ENCODE data around the gene RBSN. TPM values are rescaled to one million over a fixed set of nuclear protein-coding genes. Genes with fewer than 3 reads are reported as not detected.

Gene RBSN
- total RNA-seq, 1 donor from 2014 or later, result 30.3 TPM

DNA sequence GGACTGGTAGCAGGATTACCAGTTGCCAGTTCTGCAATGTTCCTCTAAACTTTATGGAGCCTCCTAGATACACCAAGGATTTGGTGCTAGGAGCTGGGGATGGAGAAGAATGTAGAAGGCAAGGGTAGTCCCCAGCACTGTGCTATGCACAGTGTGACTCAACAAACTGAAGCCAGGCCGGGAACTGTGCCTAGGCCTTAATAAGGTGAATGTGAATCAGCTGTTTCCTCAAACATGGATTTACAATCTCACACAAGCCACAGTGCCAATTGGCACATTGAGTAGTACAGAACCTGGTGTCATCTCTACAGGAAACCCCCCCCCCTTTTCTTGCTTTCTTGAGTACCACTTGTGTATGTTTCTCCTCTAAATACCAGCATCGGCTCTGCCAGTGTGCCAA is 66.3 kb downstream of the RBSN start:
- H3K4me3 ChIP-seq (ENCODE audit: low read length in 3 of 3), result no peak overlapping the region
- H3K36me3 ChIP-seq (ENCODE audit: control insufficient read depth in 3 of 3, insufficient read depth in 3 of 3, low read length in 3 of 3), result peaks cover 48 to 77% (median 67%) of the 10 kb centered on the region in 3 donors
- H3K9me3 ChIP-seq (ENCODE audit: control insufficient read depth in 3 of 3, low read length in 3 of 3), result no peaks in the 10 kb centered on the region
- peaks cover 0 to 6% (median 2%) of the 10 kb centered on the region in 3 donors for H3K4me1 ChIP-seq (ENCODE audit: control insufficient read depth in 3 of 3, insufficient read depth in 3 of 3, low read length in 3 of 3)
- H3K27me3 ChIP-seq (ENCODE audit: control insufficient read depth in 3 of 3, insufficient read depth in 3 of 3, low read length in 3 of 3), result no peaks in the 10 kb centered on the region
- H3K27ac ChIP-seq (ENCODE audit: low read depth, low read length), result no peak overlapping the region
- H3K9ac ChIP-seq (ENCODE audit: low read depth in 1 of 3, low read length in 3 of 3), result no peak overlapping the region

- H3K4me1 ChIP-seq (ENCODE audit: control insufficient read depth in 3 of 3, insufficient read depth in 3 of 3, low read length in 3 of 3), result peaks cover 0 to 6% (median 2%) of the 10 kb centered on the region in 3 donors
These were observed 69.3 kb downstream of the RBSN start for GRCh38 chr3:15029625-15030024.

DNA sequence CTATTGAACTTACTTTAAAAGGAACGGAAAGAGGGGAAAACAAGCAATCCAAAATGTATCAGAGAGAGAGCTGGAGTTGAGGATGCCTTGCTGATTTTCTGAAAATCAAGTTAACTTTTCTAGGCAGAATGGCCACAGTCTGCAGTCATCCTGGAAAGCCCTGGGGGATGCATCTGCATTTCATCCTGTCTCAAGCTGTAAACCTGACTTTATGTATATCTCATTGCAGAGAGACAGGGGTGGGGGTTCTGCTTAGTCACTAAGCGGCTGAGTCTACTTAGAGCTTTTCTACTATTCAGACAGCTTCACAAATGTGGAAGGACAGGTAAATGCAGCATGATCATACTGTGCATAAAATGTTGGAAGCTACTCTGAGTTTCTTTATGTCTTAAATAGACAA is 75.2 kb downstream of the RBSN start:
- H3K27me3 ChIP-seq (ENCODE audit: control insufficient read depth in 3 of 3, insufficient read depth in 3 of 3, low read length in 3 of 3), result no peaks in the 10 kb centered on the region
- H3K36me3 ChIP-seq (ENCODE audit: control insufficient read depth in 3 of 3, insufficient read depth in 3 of 3, low read length in 3 of 3), result peaks cover 48 to 70% (median 60%) of the 10 kb centered on the region in 3 donors
- no peaks in the 10 kb centered on the region for H3K9me3 ChIP-seq (ENCODE audit: control insufficient read depth in 3 of 3, low read length in 3 of 3)
- no peaks in the 10 kb centered on the region for H3K4me1 ChIP-seq (ENCODE audit: control insufficient read depth in 3 of 3, insufficient read depth in 3 of 3, low read length in 3 of 3)
- no peak overlapping the region for H3K4me3 ChIP-seq (ENCODE audit: low read length in 3 of 3)
- no peak overlapping the region for H3K9ac ChIP-seq (ENCODE audit: low read depth in 1 of 3, low read length in 3 of 3)
- H3K27ac ChIP-seq (ENCODE audit: low read depth, low read length), result no peak overlapping the region

More at GRCh38 chr3:15029625-15030024, 69.3 kb downstream of the RBSN start:
- no peaks in the 10 kb centered on the region for H3K27me3 ChIP-seq (ENCODE audit: control insufficient read depth in 3 of 3, insufficient read depth in 3 of 3, low read length in 3 of 3)
- H3K36me3 ChIP-seq (ENCODE audit: control insufficient read depth in 3 of 3, insufficient read depth in 3 of 3, low read length in 3 of 3), result peaks cover 50 to 73% (median 57%) of the 10 kb centered on the region in 3 donors
- H3K9ac ChIP-seq (ENCODE audit: low read depth in 1 of 3, low read length in 3 of 3), result no peak overlapping the region
- H3K27ac ChIP-seq (ENCODE audit: low read depth, low read length), result no peak overlapping the region
- no peak overlapping the region for H3K4me3 ChIP-seq (ENCODE audit: low read length in 3 of 3)
- H3K9me3 ChIP-seq (ENCODE audit: control insufficient read depth in 3 of 3, low read length in 3 of 3), result no peaks in the 10 kb centered on the region

- no peaks in the 10 kb centered on the region for H3K9me3 ChIP-seq (ENCODE audit: control insufficient read depth in 3 of 3, low read length in 3 of 3)
- peaks cover 46 to 65% (median 55%) of the 10 kb centered on the region in 3 donors for H3K36me3 ChIP-seq (ENCODE audit: control insufficient read depth in 3 of 3, insufficient read depth in 3 of 3, low read length in 3 of 3)
- H3K27ac ChIP-seq (ENCODE audit: low read depth, low read length), result no peak overlapping the region
- H3K9ac ChIP-seq (ENCODE audit: low read depth in 1 of 3, low read length in 3 of 3), result no peak overlapping the region
- H3K4me1 ChIP-seq (ENCODE audit: control insufficient read depth in 3 of 3, insufficient read depth in 3 of 3, low read length in 3 of 3), result no peaks in the 10 kb centered on the region
- no peaks in the 10 kb centered on the region for H3K27me3 ChIP-seq (ENCODE audit: control insufficient read depth in 3 of 3, insufficient read depth in 3 of 3, low read length in 3 of 3)
- no peak overlapping the region for H3K4me3 ChIP-seq (ENCODE audit: low read length in 3 of 3)
These were observed 75.7 kb downstream of the RBSN start for GRCh38 chr3:15023249-15023648.

Other genes starting within 250 kb of the RBSN start
- gene NR2C2, start 151.6 kb downstream of the RBSN start, total RNA-seq, result 27.7 TPM
- gene MRPS25, start 33.8 kb downstream of the RBSN start, total RNA-seq, result 8.4 TPM
- gene CAPN7, start 107.1 kb upstream of the RBSN start, total RNA-seq, result 32.9 TPM
- 24.0 TPM for gene SH3BP5, start 233.4 kb upstream of the RBSN start, total RNA-seq